HepG2 (cell line): ENCODE results near the gene SNRNP200. TPM values are rescaled to one million over a fixed set of nuclear protein-coding genes. Genes with fewer than 3 reads are reported as not detected.

Experiments
- ATAC-seq: fragments of 200-7000 bp; cut with Tn5 transposase; 3 replicates; pipeline ENCODE4 v1.9.1; 2020; ENCODE audit warnings: mild to moderate bottlenecking, moderate library complexity
- BruUV-seq: library from RNA; stranded (reverse); fragments of 400-500 nt; replicated peaks from 2 replicates; lab custom pipeline; 2021; lab: Mats Ljungman, UMichigan
- CTCF ChIA-PET: fragments of 300-600 bp; formaldehyde crosslinking; extraction: SDS; loops from one replicate; lab custom pipeline; 2021; ENCODE audit warnings: low total read pairs, inconsistent platforms, low intra/inter-chr PET ratio; lab: Yijun Ruan, JAX
- POLR2A ChIA-PET: fragments of 350-600 bp; sonication (Branson Sonifier 250); formaldehyde crosslinking; loops from one replicate; lab custom pipeline; 2020; ENCODE audit warnings: antibody characterized with exemption, inconsistent platforms; lab: Yijun Ruan, JAX
- DNase-seq: peaks from one replicate; pipeline ENCODE4 v3.0.0-alpha.2; 2015; ENCODE audit warnings: low spot score
- FAIRE-seq: peaks from 3 replicates; lab custom pipeline; 2011; peaks lifted over from hg19 to GRCh38; lab: Jason Lieb, UNC
- H2AFZ ChIP-seq: one replicate; pipeline ENCODE4 v1.6.1; 2011; ENCODE audit warnings: low read length, inconsistent platforms
- H3K27ac ChIP-seq: fragments of 300-600 bp; 3 replicates; pipeline ENCODE4 v1.8.0; 2011; ENCODE audit warnings: mixed run types, mild to moderate bottlenecking, mixed read lengths, low read length, inconsistent platforms; ENCODE audit not compliant: insufficient read depth; ENCODE audit errors: extremely low read length
- H3K27me3 ChIP-seq, 2 experiments: fragments of 200-600 bp in 1 of 2; 2 replicates in 1 of 2; 3 replicates in 1 of 2; pipeline versions ENCODE4 v1.6.0 to v1.8.0; 2011; ENCODE audit warnings: low read length in 2 of 2, mild to moderate bottlenecking in 2 of 2, moderate library complexity in 2 of 2, inconsistent platforms in 1 of 2; ENCODE audit not compliant: insufficient read depth in 2 of 2, control insufficient read depth in 1 of 2
- H3K36me3 ChIP-seq, 2 experiments: fragments of 200-600 bp in 1 of 2; replicated peaks in 1 of 2; 2 replicates in 1 of 2; 3 replicates in 1 of 2; pipeline versions ENCODE4 v1.5.1 to v1.8.0; 2011; ENCODE audit warnings: low read length in 2 of 2, inconsistent platforms in 1 of 2; ENCODE audit not compliant: insufficient read depth in 2 of 2, control insufficient read depth in 1 of 2
- H3K4me1 ChIP-seq: 2 replicates; pipeline ENCODE4 v1.5.1; 2012; ENCODE audit warnings: low read length, inconsistent platforms; ENCODE audit not compliant: insufficient read depth
- H3K4me2 ChIP-seq: 2 replicates; pipeline ENCODE4 v1.6.0; 2011; ENCODE audit warnings: low read depth, low read length, inconsistent platforms
- H3K4me3 ChIP-seq, 3 experiments: fragments of 200-600 bp in 1 of 3; sonication (generic), shearing (Covaris generic) in 1 of 3; replicated peaks in 1 of 3; 2 replicates each; pipeline ENCODE4 v1.5.1; 2011 to 2016; ENCODE audit warnings: low read length in 3 of 3, inconsistent platforms in 2 of 3, low read depth in 2 of 3, mild to moderate bottlenecking in 2 of 3, control low read depth in 1 of 3, mixed read lengths in 1 of 3; ENCODE audit not compliant: insufficient read depth in 1 of 3
- H3K79me2 ChIP-seq: one replicate; pipeline ENCODE4 v1.6.1; 2011; ENCODE audit warnings: low read length, inconsistent platforms; ENCODE audit not compliant: insufficient read depth
- H3K9ac ChIP-seq: 2 replicates; pipeline ENCODE4 v1.6.0; 2011; ENCODE audit warnings: mild to moderate bottlenecking, low read depth, low read length, inconsistent platforms; ENCODE audit not compliant: insufficient read depth
- H3K9me3 ChIP-seq: 2 replicates; pipeline ENCODE4 v1.5.1; 2012; ENCODE audit warnings: mild to moderate bottlenecking, low read length
- H4K20me1 ChIP-seq: 2 replicates; pipeline ENCODE4 v1.6.0; 2011; ENCODE audit warnings: inconsistent platforms, mild to moderate bottlenecking, low read length, moderate library complexity; ENCODE audit not compliant: insufficient read depth
- BRD4 ChIP-seq: sonication (generic); formaldehyde crosslinking; IDR thresholded peaks from 2 replicates; pipeline ENCODE4 v1.4.0; 2020; ENCODE audit warnings: missing genetic modification reagents
- EP300 ChIP-seq, 3 experiments: sonication (generic) in 1 of 3; formaldehyde crosslinking in 1 of 3; IDR thresholded peaks; 2 replicates each; pipeline versions ENCODE4 v1.5.1 to v1.6.1; 2011 to 2020; ENCODE audit warnings: low read depth in 2 of 3, low read length in 2 of 3, borderline replicate concordance in 1 of 3, improper control_type of control experiment in 1 of 3, mild to moderate bottlenecking in 1 of 3, missing genetic modification reagents in 1 of 3, moderate library complexity in 1 of 3
- HHEX ChIP-seq: IDR thresholded peaks from 2 replicates; pipeline ENCODE4 v1.6.1; 2016; ENCODE audit warnings: control low read depth
- HMGA1 ChIP-seq: sonication (generic); formaldehyde crosslinking; conservative IDR thresholded peaks from 2 replicates; pipeline ENCODE4 v1.4.0; 2020; ENCODE audit warnings: missing genetic modification reagents
- MNT ChIP-seq: fragments of 450-650 bp; IDR thresholded peaks from 2 replicates; pipeline ENCODE4 v1.6.1; 2016
- PRMT3 ChIP-seq: sonication (generic); formaldehyde crosslinking; IDR thresholded peaks from 2 replicates; pipeline ENCODE4 v1.8.1; 2022; ENCODE audit warnings: low read depth, mild to moderate bottlenecking, moderate library complexity, missing genetic modification reagents, borderline replicate concordance
- RAD51 ChIP-seq: fragments of 450-650 bp; IDR thresholded peaks from 2 replicates; pipeline ENCODE4 v1.6.1; 2016; ENCODE audit warnings: borderline replicate concordance
- TARDBP ChIP-seq: sonication (generic); formaldehyde crosslinking; IDR thresholded peaks from 2 replicates; pipeline ENCODE4 v1.8.0; 2022; ENCODE audit warnings: mild to moderate bottlenecking, missing genetic modification reagents
- ZFP36 ChIP-seq: fragments of 150-350 bp; IDR thresholded peaks from 2 replicates; pipeline ENCODE4 v1.6.1; 2018; ENCODE audit warnings: borderline replicate concordance, low read length, low read depth; ENCODE audit not compliant: partially characterized antibody
- ZKSCAN1 ChIP-seq: fragments of 150-350 bp; IDR thresholded peaks from 2 replicates; pipeline ENCODE4 v1.6.1; 2014; ENCODE audit warnings: low read length
- ZNF101 ChIP-seq: sonication (generic); formaldehyde crosslinking; IDR thresholded peaks from 2 replicates; pipeline ENCODE4 v1.4.0; 2020; ENCODE audit warnings: mild to moderate bottlenecking, low read depth, missing genetic modification reagents, borderline replicate concordance
- ZNF136 ChIP-seq: sonication (generic); formaldehyde crosslinking; IDR thresholded peaks from 2 replicates; pipeline ENCODE4 v1.8.1; 2022; ENCODE audit warnings: low read depth, mild to moderate bottlenecking, moderate library complexity, missing genetic modification reagents
- ZNF160 ChIP-seq: sonication (generic); formaldehyde crosslinking; IDR thresholded peaks from 2 replicates; pipeline ENCODE4 v1.8.0; 2022; ENCODE audit warnings: mild to moderate bottlenecking, inconsistent platforms, missing genetic modification reagents
- ZNF44 ChIP-seq: sonication (generic); formaldehyde crosslinking; IDR thresholded peaks from 2 replicates; pipeline ENCODE4 v1.5.1; 2020; ENCODE audit warnings: mild to moderate bottlenecking, missing genetic modification reagents
- ZNF572 ChIP-seq: sonication (generic); formaldehyde crosslinking; IDR thresholded peaks from 2 replicates; pipeline ENCODE4 v1.5.1; 2020; ENCODE audit warnings: mild to moderate bottlenecking, missing genetic modification reagents
- ZNF615 ChIP-seq: sonication (generic); formaldehyde crosslinking; IDR thresholded peaks from 2 replicates; pipeline ENCODE4 v1.5.0; 2020; ENCODE audit warnings: mild to moderate bottlenecking, missing genetic modification reagents, borderline replicate concordance
- ZNF780A ChIP-seq: sonication (generic); formaldehyde crosslinking; IDR thresholded peaks from 2 replicates; pipeline ENCODE4 v1.8.0; 2022; ENCODE audit warnings: mild to moderate bottlenecking, missing genetic modification reagents, moderate library complexity
- WGBS: methylation state at CpG from one replicate; pipeline ENCODE4 v1.1.6; 2017; ENCODE audit warnings: low lambda C conversion rate; 5-methylcytosine and 5-hydroxymethylcytosine counted together
- in situ Hi-C: cut with HindIII; loops from 2 replicates; pipeline ENCODE4 v1.10.0; 2017; ENCODE audit warnings: low pct_unique_long_range_greater_than_20kb; ENCODE audit not compliant: extremely low pct_ligation_motif_present
- intact Hi-C: fragments of 100-400 bp; cut with micrococcal nuclease; formaldehyde crosslinking; loops from one replicate; pipeline ENCODE4 v1.10.0; 2022; ENCODE audit not compliant: unreplicated experiment
- polyA plus RNA-seq, 8 experiments: library from polyadenylated mRNA; depleted of rRNA in 3 of 8; stranded (reverse) in 7 of 8; unstranded in 1 of 8; fragments of >200 nt; fragmentation: Illumina TruSeq in 4 of 8; extraction: Trizol in 4 of 8; gene quantifications; 2 replicates each; pipeline versions ENCODE4 v1.2.1 to v1.2.3, GENCODE V29; 2011 to 2016; ENCODE audit warnings: low read depth in 4 of 8, missing spikeins in 1 of 8, mixed read lengths in 1 of 8; ENCODE audit not compliant: insufficient read depth in 1 of 8
- total RNA-seq, 5 experiments: library from RNA; depleted of rRNA; stranded (reverse); fragments of >200 nt; fragmentation: Illumina TruSeq; extraction: Trizol; gene quantifications; 2 replicates each; pipeline ENCODE4 v1.2.3, GENCODE V29; 2016; ENCODE audit warnings: low read depth in 1 of 5
- TF ChIP-seq, protein P1 (sequence below): sonication (generic); formaldehyde crosslinking; IDR thresholded peaks from 2 replicates; pipeline ENCODE4 v1.5.0; 2020; ENCODE audit warnings: missing genetic modification reagents, mild to moderate bottlenecking, borderline replicate concordance
- TF ChIP-seq, protein P2 (sequence below): sonication (generic); formaldehyde crosslinking; IDR thresholded peaks from 2 replicates; pipeline ENCODE4 v1.5.0; 2020; ENCODE audit warnings: missing genetic modification reagents, mild to moderate bottlenecking, borderline replicate concordance

Gene SNRNP200
- total and polyA plus RNA-seq, 2 of the 13 experiments (the other 11 are each of a cell fraction or from before 2014, with no cell fraction given), result 99.0 to 232 TPM

GRCh38 chr2:96340493-96341414 is 35.4 kb upstream of the SNRNP200 start:
- no TSS peak for BruUV-seq

More at GRCh38 chr2:96340493-96341414, 35.4 kb upstream of the SNRNP200 start:
- Histone ChIP-seq H3K4me1 (peaks cover 36% of the 10 kb centered on the region), H3K27ac (no peak overlapping the region), H3K4me2 (no peak overlapping the region), H3K9ac (no peak overlapping the region), H3K36me3 (peaks cover 17 to 49% of the 10 kb centered on the region in 2 experiments), H3K9me3 (no peaks in the 10 kb centered on the region), H3K27me3 (no peaks in the 10 kb centered on the region; a peak in 1 of 5 replicates), H3K79me2 (peaks cover 45% of the 10 kb centered on the region), H2AFZ (no peak overlapping the region), H4K20me1 (no peaks in the 10 kb centered on the region), H3K4me3 (no peak overlapping the region)
- no peak for TF ChIP-seq ZFP36
- TF ChIP-seq ZNF136 (CRISPR knock-in tag), result no peak
- TF ChIP-seq MNT, result no peak
- TF ChIP-seq, protein P1, sequence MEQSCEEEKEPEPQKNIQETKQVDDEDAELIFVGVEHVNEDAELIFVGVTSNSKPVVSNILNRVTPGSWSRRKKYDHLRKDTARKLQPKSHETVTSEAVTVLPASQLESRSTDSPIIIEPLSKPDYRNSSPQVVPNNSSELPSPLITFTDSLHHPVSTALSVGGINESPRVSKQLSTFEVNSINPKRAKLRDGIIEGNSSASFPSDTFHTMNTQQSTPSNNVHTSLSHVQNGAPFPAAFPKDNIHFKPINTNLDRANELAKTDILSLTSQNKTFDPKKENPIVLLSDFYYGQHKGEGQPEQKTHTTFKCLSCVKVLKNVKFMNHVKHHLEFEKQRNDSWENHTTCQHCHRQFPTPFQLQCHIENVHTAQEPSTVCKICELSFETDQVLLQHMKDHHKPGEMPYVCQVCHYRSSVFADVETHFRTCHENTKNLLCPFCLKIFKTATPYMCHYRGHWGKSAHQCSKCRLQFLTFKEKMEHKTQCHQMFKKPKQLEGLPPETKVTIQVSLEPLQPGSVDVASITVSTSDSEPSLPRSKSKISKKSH (CRISPR knock-in tag), result no peak
- no peak for TF ChIP-seq RAD51
- TF ChIP-seq, protein P2, sequence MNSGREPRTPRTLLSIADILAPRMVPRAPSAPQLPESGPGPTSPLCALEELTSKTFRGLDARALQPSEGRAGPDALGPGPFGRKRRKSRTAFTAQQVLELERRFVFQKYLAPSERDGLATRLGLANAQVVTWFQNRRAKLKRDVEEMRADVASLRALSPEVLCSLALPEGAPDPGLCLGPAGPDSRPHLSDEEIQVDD (CRISPR knock-in tag), result no peak
- no peak for TF ChIP-seq TARDBP (CRISPR knock-in tag)
- no peak for TF ChIP-seq BRD4
- no peak for TF ChIP-seq EP300 (IDR thresholded peaks at IDR 0.05; ENCODE audit: low read depth in 2 of 2, low read length in 2 of 2)
- TF ChIP-seq EP300 (CRISPR knock-in tag; IDR thresholded peaks at IDR 0.05; ENCODE audit: borderline replicate concordance), result no peak
- TF ChIP-seq ZKSCAN1, result no peak
- TF ChIP-seq ZNF780A (CRISPR knock-in tag), result no peak
- TF ChIP-seq ZNF572 (CRISPR knock-in tag), result no peak
- no peak for TF ChIP-seq PRMT3
- no peak for TF ChIP-seq ZNF160 (CRISPR knock-in tag)
- no peak for TF ChIP-seq ZNF615 (CRISPR knock-in tag)
- TF ChIP-seq HMGA1, result no peak
- TF ChIP-seq ZNF44 (CRISPR knock-in tag), result no peak
- TF ChIP-seq ZNF101, result no peak
- no peak for TF ChIP-seq HHEX (CRISPR knock-in tag)
- WGBS, result 98% methylated on average over 9 of the region's 9 CpGs
- ATAC-seq (no peak), FAIRE-seq (no peak), DNase-seq (no peak)
- in situ Hi-C loops (no loop called here), intact Hi-C loops (no loop called here)
- ChIA-PET CTCF (no interaction called here), POLR2A (interaction anchor here (0.7 to 2.3 kb wide), 3 partner anchors 35 to 169 kb away, joined by 4 to 6 read pairs (median 5); partner anchors contain the start of gene SNRNP200)
